HG03558 (cell line): ENCODE measurements around the gene CACNA1B.
"Not testable (repeated sequence)": the region's sequence is repeated elsewhere in the genome, so short reads cannot be mapped to it uniquely, and the experiment has no call there.

ENCODE experiments used
- ATAC-seq: cut with Tn5 transposase; IDR thresholded peaks from one replicate; pipeline ENCODE4 v1.9.1; 2021; ENCODE audit warnings: moderate number of reproducible peaks; ENCODE audit not compliant: unreplicated experiment; ENCODE audit errors: extremely low read depth

The CACNA1B gene

DNA sequence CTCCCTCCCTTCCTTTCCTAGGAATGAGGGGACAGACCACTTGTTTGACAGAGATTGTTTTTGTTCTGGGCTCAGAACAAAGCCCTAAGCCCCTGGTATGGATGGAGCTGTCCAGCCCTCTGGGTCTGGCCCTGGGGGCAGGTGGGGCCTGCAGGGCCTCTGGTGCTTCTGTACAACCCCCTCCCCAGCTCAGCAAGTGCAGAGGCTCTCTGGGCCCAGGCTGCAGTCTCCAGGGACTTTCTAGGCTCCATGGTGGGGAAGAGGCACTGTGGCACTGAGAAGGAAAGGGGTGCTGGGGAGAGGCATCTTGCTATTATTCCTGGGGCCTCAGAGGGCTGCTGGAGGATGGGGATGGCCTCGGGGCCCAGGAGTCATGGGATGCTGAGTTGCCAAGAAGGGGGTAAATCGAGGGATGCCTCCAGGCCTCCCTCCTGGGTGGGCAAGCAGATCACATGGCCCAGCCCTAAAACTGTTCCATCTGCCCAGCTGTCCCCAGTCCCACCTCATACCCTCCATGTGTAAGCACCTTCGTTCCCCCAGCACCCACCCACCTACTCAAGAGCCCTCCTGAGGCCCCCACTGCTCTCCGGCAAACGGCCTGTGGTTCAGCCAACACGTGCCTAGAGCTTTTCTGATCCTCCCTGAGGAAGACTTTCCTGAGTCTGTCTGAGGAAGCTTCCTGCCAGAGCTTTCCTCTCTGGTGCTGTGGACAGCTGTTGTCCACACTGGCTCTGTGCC lies 225.7 kb downstream of the CACNA1B start:
- no peak for ATAC-seq

DNA sequence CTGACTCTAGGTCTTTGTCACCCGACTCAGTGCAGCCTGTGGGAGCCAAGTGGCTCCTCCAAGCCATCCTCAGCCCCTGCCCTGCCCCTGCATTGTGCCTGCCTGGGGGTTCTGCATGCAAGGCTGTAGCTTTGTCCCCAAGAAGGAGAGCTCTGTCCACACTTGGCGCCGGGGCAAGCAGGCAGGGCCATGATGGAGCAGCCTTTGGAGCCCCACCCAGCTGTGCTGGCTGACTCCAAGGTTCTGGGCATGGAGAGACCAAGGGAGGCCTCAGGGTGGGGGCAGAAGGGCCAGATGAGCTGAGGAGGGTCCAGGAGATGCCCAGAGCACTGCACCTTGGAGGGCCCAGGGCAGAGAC lies 226.2 kb downstream of the CACNA1B start:
- no peak for ATAC-seq

DNA sequence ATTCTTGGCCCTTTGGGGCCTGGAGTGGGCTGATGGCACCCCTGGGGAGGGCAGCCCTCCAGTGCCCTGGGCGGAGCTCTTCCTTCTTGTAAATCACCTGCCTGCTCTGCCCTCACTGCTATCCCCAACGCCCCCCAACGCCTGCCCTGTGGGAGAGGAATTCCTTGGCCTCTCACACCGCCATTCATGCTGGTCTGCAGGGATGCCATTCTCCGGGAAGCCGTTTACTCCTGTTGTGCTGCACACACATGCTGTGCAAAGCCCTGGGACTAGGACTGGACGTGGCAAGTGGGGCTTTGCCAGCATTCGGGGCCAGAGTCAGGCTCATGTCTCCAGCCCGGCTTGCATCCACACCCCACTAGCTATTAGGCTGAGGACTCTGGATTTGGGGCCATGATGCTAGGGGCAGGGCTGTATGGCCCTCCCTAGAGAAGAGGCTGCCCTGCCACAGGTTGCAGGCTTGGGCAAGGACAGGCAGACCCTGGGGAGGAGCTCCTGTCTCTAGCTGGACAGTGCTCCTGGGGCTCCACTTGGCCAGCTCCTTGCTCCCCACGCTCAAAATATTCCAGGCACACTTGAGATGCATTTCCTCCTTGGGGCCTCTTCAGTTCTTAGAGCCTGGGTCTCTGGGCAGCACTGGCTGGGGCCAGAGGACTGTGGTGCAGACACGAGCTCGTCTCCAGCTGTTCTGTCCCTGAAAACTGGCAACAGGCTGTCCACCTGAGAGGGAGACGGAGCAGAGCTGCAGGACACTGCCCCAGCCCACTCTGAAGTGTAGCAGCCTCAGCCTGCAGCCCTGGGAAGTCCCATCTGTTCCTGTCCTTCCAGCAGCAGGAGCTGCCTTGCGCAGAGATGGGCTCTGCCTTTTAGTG lies 226.9 kb downstream of the CACNA1B start:
- ATAC-seq: no peak

DNA sequence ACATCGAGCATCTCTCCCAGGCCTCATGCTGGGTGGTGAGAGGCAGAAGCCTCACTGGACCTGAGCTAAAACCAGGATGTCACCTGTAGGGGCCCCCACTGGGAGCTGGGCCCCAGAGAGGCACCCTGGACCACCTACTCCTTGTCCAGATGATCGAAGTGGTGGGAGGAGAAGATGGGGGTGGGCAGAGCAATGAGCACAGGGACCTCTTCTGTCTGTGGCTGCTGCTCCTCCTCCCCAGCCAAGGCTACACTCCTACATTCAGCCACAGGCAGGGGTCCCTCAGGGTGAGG lies 227.5 kb downstream of the CACNA1B start:
- ATAC-seq: no peak

DNA sequence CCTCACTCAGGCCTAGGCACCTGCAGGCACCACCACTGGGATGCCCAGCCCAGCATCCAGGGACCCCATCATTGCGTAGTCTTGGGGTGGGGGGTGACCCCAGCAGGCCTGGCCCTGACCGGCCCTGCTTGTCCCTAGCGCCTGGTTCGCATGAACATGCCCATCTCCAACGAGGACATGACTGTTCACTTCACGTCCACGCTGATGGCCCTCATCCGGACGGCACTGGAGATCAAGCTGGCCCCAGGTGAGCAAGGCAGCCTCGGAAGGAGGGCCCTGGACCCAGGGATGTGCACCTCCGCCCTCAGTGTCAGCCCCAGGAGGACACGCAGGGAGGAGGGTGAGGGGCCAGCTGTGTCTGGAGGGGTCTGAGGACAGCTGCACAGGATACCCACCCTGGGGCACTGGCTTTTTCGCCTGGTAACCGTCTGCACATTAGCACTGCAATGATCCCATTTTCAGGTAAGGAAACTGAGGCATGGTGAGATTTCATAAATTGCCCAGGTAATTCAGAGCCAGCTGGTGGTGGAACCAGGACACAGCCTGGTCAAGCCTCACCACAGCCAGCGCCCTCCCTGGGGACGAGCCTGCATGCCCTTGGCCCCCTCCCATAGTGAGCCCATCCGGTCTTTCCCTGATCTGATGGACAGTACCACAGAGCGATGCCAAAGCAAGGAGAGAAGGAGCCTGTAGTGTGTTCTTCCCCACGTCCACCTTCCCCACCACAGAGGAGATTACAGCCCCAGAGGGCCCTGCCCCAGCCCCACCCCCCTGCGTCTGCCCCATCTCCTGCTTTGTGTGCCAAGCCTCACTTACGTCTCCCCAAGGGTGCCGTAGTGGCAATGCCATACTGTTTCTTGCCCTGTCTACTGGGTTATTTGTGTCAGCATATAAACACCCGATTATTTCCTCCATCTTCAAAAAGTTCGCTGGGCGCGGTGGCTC lies 228.3 kb downstream of the CACNA1B start:
- no peak for ATAC-seq

DNA sequence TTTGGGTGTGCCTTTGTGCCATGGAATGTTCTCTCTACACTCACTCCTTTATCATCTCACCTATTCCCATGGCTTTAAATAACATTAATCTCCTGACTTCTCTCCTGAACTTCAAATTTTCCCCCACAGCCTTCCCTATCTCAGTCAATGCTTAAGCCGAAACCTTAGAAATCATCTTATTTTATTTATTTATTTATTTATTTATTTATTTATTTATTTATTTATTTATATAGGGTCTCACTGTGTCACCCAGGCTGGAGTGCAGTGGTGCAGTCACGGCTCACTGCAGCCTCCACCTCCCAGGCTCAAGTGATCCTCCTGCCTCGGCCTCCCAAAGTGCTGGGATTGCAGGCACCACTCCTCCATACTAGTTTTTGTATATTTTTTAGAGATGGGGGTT lies 229.5 kb downstream of the CACNA1B start:
- ATAC-seq: not testable (repeated sequence)

DNA sequence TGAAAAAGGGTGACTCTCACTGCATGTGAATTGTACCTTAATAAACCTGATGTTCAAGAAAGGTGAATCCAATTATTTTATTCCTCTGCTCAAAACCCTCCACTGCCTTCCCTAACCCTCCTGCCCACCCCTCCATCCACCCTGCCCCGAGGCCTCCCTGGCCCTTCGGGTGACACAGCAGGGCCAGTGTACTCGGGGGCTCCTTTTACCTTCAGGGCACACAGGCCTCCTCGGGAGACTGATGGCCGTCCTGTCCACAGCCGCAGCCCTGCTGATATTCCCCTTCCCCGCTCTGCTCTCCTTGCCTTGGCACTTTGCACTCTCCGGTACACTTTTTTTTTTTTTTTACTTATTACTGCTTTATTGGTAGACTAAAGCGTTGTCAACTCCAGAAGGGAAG lies 234.0 kb downstream of the CACNA1B start:
- ATAC-seq: no peak

DNA sequence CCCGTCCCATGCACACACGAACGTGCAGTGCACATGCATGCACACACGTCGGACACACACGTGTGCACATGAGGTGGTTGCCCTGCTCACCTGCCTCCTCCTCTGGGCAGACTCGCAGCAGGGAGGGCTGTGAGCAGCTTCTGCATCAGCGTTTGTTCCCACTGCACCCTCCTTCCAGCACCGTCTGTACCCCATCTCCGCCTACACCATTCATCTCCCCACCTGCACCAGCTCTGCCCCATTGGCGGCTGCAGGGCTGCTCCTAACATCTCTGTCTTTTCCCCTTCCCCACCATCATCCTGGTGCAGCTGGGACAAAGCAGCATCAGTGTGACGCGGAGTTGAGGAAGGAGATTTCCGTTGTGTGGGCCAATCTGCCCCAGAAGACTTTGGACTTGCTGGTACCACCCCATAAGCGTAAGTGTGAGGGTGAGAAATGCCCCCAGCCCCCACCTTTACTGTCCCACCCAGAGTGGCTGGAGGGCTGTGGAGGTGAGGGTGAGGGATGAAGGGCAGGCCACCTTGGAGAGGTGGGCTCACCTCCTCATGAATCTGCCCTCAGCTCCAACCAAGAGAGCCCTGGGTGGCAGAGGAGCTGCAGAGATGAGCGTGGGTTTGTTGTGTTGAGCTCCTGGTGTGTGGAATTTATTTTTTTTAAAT lies 234.6 kb downstream of the CACNA1B start:
- no peak for ATAC-seq

DNA sequence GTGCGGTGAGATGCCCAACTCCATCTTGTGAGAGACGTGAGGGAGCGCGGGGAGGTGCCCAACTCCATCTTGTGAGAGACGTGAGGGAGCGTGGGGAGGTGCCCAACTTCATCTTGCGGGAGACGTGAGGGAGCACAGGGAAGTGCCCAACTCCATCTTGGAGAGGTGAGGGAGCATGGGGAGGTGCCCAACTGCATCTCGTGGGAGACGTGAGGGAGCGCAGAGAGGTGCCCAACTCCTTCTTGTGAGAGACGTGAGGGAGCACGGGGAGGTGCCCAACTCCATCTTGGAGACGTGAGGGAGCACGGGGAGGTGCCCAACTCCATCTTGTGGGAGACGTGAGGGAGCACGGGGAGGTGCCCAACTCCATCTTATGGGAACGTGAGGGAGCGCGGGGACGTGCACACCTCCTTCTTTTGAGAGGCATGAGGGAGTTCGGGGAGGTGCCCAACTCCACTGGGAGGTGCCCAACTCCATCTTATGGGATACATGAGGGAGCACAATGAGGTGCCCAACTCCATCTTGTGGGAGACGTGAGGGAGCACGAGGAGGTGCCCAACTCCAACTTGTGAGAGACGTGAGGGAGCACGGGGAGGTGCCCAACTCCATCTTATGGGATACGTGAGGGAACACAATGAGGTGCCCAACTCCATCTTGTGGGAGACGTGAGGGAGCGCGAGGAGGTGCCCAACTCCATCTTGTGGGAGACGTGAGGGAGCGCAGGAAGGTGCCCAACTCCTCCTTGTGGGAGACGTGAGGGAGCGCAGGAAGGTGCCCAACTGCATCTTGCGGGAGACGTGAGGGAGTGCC lies 235.4 kb downstream of the CACNA1B start:
- ATAC-seq: no peak

DNA sequence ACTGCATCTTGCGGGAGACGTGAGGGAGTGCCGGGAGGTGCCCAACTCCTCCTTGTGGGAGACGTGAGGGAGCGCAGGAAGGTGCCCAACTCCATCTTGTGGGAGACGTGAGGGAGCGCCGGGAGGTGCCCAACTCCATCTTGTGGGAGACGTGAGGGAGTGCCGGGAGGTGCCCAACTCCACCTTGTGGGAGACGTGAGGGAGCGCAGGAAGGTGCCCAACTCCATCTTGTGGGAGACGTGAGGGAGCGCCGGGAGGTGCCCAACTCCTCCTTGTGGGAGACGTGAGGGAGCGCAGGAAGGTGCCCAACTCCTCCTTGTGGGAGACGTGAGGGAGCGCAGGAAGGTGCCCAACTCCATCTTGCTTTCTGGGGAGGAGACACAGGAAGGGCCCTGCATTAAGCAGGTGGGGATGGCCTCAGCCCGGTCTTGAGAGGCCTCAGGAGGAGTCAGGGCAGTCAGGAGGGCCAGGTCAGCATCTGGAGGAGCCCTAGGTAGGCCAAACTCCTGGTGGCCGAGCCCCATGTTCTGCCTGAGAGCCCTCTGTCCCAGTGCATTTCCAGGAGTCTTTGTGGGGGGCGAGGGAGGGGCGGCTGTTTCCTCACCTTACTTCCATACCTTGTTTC lies 236.2 kb downstream of the CACNA1B start:
- ATAC-seq: not testable (repeated sequence)

DNA sequence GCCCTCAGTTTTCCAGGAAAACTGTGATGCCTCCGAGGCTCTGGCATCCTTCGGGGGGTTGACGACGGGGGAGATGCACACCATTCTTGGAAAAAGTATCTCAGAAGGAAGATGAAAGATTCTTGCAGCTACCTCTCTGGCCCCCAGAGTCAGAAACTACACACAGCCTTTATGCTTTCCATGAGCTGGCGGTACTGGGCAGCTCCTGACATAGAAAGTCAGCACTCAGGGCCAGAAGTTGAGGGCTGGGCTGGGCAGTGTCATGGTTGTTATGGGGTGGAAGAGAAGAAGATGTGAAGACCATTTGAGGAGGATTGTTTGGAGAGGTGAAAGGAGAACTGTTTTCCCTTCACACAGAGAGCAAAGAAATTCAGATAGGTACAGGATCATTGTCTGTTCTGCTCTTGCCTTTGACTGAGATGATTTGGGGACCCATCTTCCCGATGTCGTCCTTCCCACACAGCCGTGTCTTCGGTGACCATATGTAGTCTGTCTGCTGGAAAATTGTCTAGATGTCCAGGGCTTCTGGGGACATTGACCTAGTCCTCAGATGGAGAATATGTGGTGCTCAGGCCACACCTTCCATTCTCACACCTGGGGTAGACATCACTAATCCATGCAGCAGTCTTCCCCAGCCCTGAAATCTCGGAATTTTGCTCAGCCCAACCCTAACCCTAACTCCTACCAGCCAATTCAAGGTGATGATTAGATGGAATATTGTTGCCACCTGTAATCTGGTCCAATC lies 237.1 kb downstream of the CACNA1B start:
- no peak for ATAC-seq

DNA sequence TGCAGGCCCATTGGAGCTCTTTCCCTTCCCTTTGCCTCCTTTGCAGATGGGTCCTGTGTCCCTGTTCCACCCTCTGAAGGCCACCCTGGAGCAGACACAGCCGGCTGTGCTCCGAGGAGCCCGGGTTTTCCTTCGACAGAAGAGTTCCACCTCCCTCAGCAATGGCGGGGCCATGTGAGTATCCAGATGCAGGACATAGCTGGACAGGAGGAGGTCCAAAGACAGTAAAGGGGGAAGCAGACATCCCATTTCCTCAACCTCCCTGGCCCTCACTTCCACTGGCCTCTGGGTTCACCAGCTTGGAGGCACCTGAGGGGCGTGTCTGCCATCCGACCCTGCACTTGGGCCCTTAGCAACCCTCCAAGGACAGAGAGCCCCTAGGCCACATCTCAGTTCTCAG lies 237.9 kb downstream of the CACNA1B start:
- no peak for ATAC-seq

DNA sequence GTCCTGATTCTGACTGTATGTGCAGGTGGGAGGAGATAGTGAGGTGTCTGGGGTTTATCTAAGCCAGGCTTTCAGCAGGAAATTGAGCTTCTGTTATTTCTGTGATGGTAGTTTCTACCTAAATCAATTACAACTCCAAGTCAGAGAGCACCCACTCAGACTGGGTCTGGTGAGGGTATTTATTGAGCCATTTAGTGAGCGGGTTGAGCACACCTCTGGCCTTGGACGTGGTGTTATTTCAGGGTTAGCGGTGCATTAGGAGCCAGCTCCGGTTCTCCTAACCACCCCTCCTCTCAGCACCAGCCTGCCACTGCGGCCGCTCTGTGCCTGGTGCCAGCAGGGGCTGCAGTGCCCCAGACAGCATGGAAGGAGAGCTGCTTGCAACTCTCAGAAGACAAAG lies 238.9 kb downstream of the CACNA1B start:
- no peak for ATAC-seq

DNA sequence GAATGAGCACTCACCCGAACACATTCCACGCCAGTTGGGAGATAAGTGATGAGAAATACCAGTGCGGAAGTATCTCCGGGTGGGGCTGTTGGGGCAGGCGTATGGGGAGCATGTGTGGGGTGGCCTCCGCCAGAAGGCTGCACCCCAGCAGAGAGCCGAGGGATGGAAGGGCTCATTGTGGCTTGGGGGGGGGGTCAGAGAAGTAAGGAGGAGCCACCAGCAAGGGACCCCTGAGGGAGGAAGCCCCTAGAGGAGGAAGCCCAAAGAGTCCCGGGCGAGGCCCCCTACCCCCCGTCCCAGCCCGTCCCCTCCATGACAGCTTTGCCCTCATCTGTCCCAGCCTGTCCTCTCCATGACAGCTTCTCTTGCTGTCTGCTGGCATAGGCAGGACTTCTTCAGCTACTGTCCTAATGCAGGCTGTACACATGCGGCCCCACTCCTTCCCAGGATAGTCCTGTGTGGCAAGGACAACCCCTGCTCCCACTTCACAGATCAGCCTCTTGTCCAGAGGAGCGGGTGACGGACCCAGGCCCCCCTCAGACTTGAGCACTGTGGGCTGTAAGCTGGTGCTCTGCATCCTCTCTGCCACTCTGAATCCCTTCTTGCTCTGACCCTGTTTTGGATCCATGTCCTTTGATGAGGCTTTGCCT lies 239.6 kb downstream of the CACNA1B start:
- ATAC-seq: no peak

DNA sequence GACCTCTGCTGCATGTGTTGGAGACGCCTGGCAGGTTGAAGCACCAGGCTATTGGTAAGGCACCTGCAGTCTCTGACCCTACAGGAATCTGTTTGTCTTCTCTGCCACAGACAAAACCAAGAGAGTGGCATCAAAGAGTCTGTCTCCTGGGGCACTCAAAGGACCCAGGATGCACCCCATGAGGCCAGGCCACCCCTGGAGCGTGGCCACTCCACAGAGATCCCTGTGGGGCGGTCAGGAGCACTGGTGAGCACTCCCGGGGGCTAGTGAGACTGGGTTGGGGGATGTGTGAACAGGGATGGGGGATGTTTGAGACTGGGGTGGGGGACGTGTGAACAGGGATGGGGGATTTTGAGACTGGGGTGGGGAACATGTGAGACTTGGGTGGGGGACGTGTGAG lies 240.3 kb downstream of the CACNA1B start:
- ATAC-seq: no peak

DNA sequence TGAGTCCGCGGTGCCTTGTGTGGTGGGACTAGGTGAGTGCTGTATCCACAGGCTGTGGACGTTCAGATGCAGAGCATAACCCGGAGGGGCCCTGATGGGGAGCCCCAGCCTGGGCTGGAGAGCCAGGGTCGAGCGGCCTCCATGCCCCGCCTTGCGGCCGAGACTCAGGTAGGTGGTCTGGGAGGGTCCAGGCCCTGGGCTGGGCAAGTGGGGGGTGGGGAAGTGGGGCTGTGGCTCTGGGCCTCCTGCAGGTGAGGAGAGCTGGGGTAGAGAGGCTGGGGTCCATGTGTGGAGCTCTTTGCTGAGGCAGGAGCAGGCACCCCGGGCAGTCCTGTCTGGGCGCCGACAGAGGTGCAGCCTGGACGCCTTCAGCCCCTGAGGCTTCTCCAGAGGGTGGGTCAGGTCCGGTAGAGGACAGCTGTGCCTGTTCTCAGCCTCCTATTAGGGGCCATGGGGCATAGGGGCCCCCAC lies 241.1 kb downstream of the CACNA1B start:
- ATAC-seq: no peak

DNA sequence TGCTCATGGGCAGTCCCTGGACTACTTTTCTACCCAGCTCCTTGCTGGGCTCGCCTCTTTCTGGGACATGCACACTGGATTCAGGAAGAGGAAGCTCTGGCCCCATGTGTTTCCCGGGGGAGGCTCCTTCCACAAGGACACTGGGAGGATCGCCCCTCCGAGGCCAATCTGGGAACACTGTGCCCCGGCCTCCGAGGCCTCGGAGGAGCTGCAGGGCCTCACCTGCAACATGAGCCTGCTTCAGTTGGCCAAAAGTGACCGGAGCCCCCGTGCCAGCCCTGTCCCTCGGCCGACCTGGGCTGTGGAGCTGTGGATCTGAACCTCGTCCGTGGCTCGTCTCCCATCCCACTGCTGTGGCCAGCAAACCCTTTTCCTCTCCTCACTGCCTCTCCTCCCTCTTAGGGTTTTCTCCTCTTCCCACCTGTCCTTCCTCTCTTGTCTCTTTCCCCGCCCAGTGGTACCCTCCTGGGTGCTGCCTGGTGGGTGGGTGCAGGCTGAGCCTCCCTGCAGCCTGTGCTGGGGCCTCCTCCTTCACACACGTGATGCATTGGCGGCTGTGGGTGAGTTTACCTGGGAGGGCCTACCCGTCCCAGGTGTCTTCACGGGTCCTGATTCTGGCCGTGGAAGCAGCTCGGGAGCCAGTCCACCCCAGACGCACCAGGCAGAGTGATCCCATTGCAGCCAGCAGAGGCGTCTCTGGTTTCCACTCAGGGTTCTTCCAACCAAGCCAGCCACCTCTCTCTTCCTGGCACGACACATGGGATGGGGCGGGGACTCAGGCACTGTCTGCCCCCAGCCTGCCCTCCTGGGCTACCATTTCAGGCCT lies 241.8 kb downstream of the CACNA1B start:
- ATAC-seq: no peak
